DMS53 (cell line): ENCODE data around the gene ULK4.
"Not testable (repeated sequence)": the region's sequence is repeated elsewhere in the genome, so short reads cannot be mapped to it uniquely, and the experiment has no call there.

Experiments
- DNase-seq: peaks from one replicate; lab custom pipeline; 2025; lab: John Stamatoyannopoulos, UW

ULK4 gene

GRCh38 chr3:41688595-41689380, 273.1 kb downstream of the ULK4 start:
- no peak for DNase-seq

- DNase-seq = no peak
These were observed 276.8 kb downstream of the ULK4 start for GRCh38 chr3:41684797-41685735.

GRCh38 chr3:41683666-41684350, 278.1 kb downstream of the ULK4 start:
- DNase-seq = no peak

- no peak for DNase-seq
These were observed 278.9 kb downstream of the ULK4 start for GRCh38 chr3:41682996-41683395.

- no peak for DNase-seq
These were observed 279.5 kb downstream of the ULK4 start for GRCh38 chr3:41682382-41682781.

- DNase-seq = peak; percentile 12
These were observed 280.4 kb downstream of the ULK4 start for GRCh38 chr3:41681479-41681878.

GRCh38 chr3:41679374-41679773, 282.5 kb downstream of the ULK4 start:
- no peak for DNase-seq

- not testable (repeated sequence) for DNase-seq
These were observed 286.8 kb downstream of the ULK4 start for GRCh38 chr3:41675102-41675501.

- DNase-seq = no peak
These were observed 287.5 kb downstream of the ULK4 start for GRCh38 chr3:41674449-41674848.

- DNase-seq = no peak
These were observed 288.3 kb downstream of the ULK4 start for GRCh38 chr3:41673650-41674049.

- DNase-seq = peak; percentile 3
These were observed 293.5 kb downstream of the ULK4 start for GRCh38 chr3:41668379-41668778.

GRCh38 chr3:41662288-41662687, 299.6 kb downstream of the ULK4 start:
- no peak for DNase-seq

- no peak for DNase-seq
These were observed 300.1 kb downstream of the ULK4 start for GRCh38 chr3:41661796-41662195.

GRCh38 chr3:41660510-41660909, 301.4 kb downstream of the ULK4 start:
- DNase-seq = no peak

GRCh38 chr3:41653571-41654239, 308.2 kb downstream of the ULK4 start:
- DNase-seq = no peak

- no peak for DNase-seq
These were observed 309.0 kb downstream of the ULK4 start for GRCh38 chr3:41652931-41653330.

GRCh38 chr3:41652506-41652905, 309.4 kb downstream of the ULK4 start:
- no peak for DNase-seq

GRCh38 chr3:41651718-41652117, 310.2 kb downstream of the ULK4 start:
- no peak for DNase-seq

GRCh38 chr3:41650406-41650805, 311.5 kb downstream of the ULK4 start:
- DNase-seq = no peak

GRCh38 chr3:41649129-41649739, 312.7 kb downstream of the ULK4 start:
- no peak for DNase-seq

- DNase-seq = not testable (repeated sequence)
These were observed 314.2 kb downstream of the ULK4 start for GRCh38 chr3:41647730-41648129.
